ENCODE measurements around the gene GRIN3A.
A peak's percentile ranks its signal among the peaks of the same experiment; 100 is the strongest.
"Not testable (repeated sequence)": the region's sequence is repeated elsewhere in the genome, so short reads cannot be mapped to it uniquely, and the experiment has no call there.

GRIN3A gene

DNA sequence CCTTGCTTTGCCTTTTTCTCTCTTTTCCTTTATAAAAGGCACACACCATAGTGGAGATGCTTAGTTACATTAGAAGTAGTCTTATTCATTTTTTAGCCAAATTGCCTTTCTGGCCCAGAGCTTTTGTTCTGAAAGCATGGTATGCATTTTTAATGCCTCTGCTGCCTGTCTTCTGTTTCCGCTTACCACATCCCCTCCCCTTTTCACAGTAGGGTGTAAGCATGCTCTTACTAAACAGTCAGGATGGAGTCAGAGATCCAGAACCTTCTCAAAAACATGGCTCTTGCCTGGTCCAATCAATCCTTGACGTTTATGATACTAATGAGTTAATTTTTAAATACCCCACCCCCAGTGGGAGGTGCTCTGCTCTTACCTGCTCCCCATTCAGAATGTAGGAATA lies 166.1 kb downstream of the GRIN3A start:
- DNase-seq, result no peak

- DNase-seq, result no peak
Measured at GRCh38 chr9:101571114-101571513, 167.3 kb downstream of the GRIN3A start.

DNA sequence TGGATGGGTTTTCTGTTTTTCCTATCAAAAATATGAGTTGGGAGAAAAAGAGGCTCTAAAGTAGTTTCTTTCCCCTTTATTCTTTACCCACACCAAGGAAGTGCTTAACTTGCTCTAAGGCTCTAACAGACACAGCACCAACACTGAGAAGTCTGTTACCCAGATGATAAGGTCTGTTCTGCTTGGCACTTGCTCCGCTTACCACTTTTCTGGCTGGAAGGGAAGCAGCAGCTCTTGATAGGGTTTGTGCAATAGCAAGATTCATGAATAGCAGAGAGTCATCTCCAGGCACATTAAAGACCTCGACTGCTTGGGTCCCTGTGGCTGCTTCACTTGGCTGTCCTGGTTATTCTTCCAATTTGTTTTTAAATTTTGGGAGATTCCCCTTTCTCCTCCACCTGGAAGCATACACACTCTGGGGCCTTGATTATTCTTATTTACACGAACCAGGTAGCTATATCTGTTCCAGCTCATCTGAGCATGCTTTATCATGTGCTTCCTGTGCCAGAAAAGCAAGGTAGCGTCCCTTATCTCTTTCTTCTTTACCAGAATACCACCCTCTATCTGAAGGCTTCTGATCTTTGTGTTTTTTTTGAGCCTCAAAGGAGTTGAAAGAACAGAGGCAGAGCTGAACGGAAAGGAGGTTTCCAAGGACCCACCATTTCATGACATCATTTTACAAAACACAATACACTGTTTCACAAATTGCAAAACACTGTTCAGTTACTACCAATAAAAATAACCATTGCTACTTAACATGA lies 168.5 kb downstream of the GRIN3A start:
- no peak for DNase-seq

DNA sequence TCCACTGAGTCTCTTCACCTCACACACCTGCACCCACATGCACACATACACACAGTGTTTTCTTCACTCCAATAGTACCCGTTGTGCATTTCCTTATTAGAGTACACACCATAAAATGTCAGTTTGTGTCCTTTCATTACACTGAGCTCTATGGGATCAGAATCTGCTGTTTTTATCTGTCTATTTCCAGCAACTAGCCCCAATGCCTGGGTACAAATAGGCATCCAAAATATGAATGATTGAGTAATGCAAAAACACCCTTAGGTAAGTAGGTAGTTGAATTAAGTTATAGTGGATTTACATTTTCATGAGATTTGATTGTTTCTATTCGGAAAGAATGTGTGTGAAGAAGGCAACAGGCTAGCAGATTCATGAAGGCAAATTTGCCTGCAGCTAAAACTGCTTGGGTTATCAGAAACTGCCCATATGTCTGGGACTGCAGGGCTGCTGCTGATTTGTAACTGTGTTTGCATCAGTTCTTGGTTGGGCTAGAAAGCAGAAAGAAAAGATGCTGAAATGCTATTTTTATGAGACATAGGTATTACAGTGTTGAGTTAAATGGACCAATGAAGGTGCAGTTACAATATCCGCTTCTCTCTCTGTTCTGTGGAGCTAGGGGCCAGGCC lies 170.6 kb downstream of the GRIN3A start:
- no peak for DNase-seq

DNA sequence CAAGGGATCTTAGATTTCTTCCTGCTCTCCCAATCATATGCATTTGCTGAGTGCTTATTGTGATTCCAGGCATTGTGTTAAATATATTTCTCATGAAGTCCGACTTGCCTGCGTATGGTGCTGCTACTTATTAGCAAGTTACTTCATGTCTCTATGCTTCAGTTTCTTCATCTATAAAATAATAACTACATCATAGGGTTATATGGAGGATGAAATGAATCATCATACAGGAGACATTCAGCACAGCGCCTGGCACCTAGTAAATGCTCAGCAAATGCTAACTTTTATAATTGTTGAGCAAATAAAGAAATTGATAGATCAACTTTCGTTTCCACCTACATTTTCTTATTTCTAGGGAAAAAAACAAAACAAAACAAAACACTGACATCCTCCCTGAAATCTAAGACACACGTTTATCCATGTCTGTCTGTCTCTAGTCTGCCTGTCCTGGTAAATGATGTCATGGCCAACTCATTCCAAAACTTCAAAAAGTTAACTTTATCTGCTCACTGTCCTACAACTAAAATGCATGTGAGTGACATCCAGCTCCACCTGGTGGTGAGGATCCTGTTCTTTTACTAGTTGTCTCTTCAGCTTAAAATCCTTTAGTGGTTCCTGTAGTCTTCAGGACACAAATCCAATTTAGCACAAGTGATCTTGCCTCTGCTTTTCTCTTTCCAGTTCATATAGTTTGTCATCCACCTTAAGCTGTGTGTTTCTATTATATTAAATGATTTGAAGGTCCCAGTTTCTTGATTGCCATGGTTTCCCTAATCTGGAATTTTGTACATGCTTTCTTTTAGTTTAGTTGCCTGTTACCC lies 171.3 kb downstream of the GRIN3A start:
- no peak for DNase-seq

DNA sequence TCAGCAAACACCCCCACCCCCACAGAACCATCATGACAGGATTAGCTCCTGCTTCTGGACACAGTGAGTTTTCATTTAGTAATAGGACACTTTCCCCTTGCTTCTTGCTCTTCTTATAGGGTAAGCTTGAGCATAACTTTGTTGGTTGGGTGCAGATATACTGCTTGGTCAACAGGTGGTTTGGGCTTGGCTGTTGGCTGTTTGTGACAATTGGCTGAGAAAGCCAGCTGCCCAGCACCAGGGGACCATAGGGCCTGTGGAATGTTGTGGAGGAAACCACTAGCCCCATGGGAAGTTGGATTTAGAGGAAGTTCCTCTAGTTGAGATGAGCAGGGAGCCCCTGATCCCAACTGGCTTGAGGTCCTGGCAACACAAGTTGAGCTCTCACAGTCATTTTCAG lies 174.2 kb downstream of the GRIN3A start:
- DNase-seq, result no peak

GRCh38 chr9:101562966-101563365 lies 175.5 kb downstream of the GRIN3A start:
- no peak for DNase-seq

- no peak for DNase-seq
Measured at GRCh38 chr9:101561740-101562139, 176.7 kb downstream of the GRIN3A start.

GRCh38 chr9:101549472-101550098 lies 188.9 kb downstream of the GRIN3A start:
- DNase-seq, result not testable (repeated sequence)

DNA sequence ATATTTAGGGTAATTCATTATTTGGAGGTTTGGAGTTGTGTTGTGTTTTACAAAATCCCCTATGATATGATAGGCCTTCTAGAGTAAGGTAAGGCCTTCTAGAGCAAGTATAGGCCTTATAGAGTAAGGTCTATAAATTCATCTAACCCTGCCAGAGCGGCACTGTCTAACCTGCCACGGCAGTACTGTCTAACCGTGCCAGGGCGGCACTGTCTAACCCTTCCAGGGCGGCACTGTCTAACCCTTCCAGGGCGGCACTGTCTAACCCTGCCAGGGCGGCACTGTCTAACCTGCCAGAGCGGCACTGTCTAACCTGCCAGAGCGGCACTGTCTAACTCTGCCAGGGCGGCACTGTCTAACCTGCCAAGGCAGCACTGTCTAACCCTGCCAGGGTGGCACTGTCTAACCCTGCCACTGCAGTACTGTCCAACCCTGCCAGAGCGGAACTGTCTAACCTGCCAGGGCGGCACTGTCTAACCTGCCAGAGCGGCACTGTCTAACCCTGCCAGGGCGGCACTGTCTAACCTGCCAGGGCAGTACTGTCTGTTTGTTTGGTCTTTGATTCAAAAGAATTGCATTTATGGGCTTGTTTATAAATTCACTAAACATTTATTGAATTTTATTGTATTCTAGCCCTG lies 195.2 kb downstream of the GRIN3A start:
- DNase-seq, result no peak

- DNase-seq, result no peak
Measured at GRCh38 chr9:101540069-101540468, 198.4 kb downstream of the GRIN3A start.

DNA sequence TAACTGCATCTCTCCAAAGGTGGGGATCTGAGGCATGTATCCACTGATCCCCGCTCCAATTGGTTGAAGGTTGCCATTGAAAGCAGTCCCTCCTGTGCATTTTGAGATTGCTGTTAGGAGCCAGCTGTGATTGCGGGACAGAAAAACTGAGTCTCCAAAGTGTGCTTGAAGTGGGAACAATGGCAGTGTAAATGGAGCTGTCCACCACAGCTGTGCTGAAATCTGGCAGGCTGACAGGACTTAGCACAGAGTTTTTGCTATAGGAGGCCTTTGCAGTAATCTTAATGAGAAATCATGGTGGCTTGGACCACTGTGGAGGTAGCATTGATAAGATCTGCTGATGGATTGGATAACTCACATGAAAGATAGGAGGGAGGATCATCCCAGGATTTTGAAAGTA lies 201.5 kb downstream of the GRIN3A start:
- no peak for DNase-seq

GRCh38 chr9:101536351-101536750 lies 202.1 kb downstream of the GRIN3A start:
- DNase-seq, result no peak

DNA sequence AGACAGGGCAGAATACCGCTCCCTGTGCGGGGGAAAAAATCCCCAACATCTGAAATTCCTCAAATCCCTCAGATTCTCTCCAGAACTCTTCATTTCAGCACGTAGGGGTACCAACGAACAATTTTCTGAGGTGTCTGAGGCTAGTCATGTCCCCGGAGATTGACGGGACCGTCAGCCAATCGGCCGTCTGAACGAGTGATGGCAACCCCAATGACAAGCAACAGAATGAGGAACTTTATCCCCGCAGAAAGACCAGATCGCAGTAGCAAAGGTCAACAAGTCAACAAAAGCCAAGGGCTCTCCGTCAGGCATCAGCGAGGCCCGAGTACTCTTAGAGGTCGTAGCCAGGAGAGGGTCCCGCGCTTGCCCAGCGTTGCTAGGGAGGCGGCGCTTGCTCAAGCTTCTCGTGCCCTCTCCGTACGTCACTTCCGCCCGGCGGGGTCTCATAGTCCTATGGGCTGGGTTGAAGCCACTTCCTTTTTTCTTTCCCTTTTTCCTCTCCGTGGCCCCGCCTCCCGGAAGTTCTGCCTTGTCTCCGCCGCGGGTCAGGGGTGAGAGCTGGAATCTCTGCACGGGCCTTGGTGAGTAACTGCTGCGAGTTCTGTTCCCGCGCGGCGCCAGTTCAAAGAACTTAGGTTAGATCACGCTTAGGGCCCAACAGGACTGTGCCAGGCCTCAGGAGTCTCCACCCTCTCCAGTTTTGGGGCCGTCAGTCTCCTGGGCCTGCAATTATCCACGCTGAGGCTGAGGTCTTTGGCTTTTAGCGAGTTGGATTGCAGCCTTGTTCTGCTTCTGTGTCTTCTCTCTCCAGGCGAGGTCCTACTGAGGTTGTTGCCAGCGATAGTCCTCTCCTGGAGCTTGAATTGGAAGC lies 204.9 kb downstream of the GRIN3A start, which contains the start of gene RNF20:
TSS of gene RNF20 (plus strand) at position 520 of the 871 bp plus-strand sequence. CDS start 1,571 bp downstream, outside the sequence.
- DNase-seq, result peak; percentile 99

- peak; percentile 16 for DNase-seq
Measured at GRCh38 chr9:101530076-101530711, 208.3 kb downstream of the GRIN3A start.

DNA sequence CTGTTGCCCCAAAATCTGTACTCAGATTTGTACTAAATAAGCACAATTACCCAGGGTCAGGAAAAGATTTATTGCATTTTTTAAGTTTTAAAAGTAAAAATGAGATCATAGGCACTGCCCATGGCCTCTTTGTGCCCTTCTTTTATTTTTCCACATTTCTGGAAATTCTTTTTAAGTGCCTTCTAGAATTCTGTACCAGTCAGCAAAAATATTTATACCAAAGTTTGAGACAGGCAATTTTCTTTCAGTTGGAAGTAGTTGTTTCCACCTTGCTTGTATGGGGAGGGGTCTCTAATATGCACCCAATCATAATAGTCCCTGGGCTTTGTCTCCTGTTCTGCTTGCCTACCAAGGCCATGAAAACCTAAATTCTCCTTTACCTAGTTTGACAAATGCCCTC lies 210.4 kb downstream of the GRIN3A start:
- no peak for DNase-seq

- no peak for DNase-seq
Measured at GRCh38 chr9:101527066-101527465, 211.4 kb downstream of the GRIN3A start.

GRCh38 chr9:101524371-101524770 lies 214.1 kb downstream of the GRIN3A start:
- no peak for DNase-seq

Data from NCI-H1417 treated with DMSO at 0.1 percent for 48 hours (cell line).